Measurements from ENCODE around the gene CRIP1.

Gene CRIP1

DNA sequence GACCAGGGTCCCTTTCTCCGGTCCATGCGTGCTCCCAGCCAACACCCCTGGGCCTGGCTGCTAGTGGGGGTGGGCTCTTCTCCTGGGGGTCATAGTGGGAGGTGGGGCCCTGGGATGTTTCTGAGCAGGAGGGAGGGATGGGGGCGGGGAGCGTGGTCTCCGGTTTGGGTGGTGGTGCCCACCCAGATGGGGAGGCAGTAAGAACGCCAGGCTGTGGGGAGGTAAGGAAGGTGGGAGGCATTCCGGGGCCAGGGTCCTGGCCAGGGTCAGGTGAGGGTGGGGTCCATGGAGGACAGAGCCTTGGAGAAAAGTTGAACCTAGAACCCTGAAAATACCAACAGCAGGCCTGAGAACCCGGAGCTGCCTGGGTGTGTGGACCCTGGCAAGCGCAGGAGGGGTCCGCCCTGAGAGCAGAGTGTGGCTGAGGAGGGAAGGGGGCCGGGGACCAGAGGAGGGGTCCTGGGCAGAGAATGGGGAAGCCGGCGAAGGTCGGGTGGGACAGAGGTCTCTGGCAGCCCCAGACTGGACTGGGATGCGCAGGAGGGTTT is 6.4 kb upstream of the CRIP1 start:
- no peak for DNase-seq (ENCODE audit: low read depth, low spot score)

DNA sequence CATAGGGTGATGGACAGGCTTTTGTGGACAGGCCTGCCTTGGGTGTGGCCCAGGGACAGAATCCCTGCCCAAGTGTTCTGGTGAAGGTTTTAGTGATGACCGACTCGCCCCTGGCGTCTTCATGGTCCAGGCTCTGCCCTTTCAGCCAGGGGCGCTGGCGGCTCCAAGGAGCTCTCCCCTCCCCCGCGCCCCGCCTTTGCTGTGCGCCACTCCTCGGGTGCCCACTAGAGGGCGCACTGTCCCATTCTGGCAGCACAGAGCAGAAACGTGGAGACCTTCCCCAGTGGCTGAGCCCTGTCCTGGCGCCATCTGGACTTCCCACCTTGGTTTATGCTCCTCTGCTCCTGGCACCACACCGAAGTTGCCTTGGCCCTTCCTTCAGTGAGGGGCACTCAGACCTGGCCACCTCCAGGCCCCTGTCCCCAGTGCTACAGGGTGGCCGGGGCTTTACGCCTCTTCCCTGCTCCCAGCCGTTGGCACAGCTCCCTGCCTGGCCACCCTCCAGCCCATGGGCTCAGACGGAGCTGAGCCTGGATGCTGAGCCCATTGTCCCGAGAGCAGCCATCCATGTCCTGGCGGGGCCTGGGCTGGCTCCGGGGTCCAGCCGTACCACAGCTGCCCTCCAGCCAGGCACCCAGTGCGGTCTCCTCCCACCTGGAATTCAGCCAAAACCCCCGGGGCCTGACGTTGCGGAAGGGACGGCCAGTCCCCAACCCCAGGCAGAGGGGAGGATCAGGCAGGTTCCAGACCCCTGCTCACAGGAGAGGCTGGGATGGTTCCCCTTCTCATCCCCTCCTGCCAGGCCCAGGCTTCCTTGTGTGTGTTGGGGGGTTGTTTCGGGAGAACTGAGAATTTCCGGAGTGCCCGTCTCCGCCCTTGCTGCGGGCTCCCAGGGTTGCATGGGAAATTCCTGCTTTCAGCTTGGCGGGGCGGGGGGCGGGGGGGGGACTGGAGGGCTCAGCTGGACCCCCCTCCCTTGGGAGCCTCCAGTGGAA is 5.6 kb upstream of the CRIP1 start:
- DNase-seq (ENCODE audit: low read depth, low spot score) = peak; percentile 79

DNA sequence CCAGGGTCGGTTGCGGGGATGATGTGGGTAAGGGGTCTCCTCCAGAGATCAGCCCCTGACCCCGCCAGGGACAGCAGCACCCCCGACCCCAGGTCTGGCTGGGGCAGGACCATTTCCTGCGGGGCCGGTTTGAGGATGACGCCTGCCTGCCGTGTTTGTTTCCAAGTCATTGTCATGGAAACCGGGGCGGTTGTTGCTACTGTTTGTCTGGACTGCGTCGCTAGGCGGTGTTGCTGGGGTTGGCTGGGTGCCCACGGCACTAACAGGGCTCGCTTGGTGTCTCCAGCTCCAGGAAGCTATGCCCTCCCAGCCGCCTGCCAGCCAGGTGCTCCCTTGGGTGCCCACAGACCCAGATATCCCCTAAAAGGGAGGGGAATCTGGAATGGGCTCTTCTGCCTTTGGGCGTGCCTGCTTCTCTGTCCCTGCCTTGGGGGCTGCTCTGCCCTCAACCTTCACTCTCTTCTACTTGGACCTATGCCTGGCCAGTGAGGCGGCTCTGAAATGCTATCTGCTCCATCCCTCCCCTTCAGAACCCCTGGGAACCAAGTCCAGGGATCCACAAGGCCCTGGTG is 4.7 kb upstream of the CRIP1 start:
- DNase-seq (ENCODE audit: low read depth, low spot score) = peak; percentile 66

DNA sequence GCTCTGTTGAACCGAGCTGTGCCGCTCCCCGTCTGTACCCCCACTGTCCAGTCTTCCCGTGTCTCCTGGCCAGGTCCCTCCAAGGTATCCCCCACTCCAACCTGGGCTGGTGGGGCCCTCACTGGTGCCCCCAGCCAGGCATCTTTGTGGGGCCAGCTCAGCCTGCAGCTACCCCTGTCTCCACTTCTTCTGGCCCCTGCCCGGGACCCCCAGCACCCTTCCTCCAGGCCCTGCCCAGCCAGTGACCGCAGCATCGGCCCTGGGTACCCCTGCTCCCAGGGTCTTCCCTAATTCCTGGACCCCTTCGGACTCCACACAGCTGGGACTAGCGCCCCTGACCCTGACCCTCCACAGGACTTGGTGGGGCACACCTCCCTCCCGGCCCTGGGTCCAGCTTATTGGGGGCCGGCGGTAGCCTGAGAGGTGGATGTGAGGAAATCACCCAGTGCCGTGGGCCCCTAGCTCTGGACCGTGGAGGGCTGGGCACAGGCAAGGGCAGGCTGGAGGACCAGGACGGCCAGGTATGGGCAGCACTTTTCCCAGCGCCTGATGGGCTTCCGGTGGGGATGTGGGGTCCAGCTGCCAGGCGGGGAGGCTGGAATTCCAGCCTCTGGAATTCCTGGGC is 4.1 kb upstream of the CRIP1 start:
- DNase-seq (ENCODE audit: low read depth, low spot score) = no peak

DNA sequence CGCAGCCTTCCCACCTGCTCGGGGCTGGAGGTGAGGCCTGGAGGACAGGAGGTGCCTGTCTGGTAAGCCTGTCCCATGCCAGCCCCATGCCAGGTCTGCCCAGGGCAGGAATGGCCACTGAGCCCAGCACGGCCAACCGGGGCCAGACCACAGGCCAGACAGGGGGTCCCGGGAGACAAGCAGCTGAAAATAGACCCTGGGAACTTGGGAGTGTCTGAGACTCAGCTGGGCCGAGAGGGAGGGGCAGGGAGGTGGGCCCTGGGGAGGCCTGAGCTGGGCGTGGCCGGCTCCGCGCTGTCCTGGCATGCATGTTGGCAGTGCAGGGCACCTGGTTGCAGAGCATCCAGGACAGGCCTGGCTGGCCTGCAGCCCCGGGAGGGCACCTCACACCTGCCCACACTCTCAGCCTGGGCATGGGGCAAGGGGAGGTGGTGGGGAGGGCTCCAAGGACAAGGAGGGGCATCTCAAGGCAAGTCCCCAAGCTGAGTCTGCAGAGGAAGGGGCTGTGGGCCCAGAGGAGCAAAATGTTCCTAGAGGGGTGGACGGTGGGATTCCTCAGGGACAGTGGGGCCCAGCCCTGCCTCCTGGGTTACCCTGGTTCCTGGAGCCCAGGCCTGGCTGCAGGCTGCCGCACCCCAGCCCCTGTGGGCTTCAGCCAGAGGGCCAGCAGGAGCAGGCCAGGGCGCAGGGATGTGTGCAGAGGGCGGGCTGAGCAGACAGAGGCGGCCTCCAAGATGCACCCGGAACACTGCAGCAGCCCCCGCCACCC is 3.2 kb upstream of the CRIP1 start:
- DNase-seq (ENCODE audit: low read depth, low spot score) = no peak

DNA sequence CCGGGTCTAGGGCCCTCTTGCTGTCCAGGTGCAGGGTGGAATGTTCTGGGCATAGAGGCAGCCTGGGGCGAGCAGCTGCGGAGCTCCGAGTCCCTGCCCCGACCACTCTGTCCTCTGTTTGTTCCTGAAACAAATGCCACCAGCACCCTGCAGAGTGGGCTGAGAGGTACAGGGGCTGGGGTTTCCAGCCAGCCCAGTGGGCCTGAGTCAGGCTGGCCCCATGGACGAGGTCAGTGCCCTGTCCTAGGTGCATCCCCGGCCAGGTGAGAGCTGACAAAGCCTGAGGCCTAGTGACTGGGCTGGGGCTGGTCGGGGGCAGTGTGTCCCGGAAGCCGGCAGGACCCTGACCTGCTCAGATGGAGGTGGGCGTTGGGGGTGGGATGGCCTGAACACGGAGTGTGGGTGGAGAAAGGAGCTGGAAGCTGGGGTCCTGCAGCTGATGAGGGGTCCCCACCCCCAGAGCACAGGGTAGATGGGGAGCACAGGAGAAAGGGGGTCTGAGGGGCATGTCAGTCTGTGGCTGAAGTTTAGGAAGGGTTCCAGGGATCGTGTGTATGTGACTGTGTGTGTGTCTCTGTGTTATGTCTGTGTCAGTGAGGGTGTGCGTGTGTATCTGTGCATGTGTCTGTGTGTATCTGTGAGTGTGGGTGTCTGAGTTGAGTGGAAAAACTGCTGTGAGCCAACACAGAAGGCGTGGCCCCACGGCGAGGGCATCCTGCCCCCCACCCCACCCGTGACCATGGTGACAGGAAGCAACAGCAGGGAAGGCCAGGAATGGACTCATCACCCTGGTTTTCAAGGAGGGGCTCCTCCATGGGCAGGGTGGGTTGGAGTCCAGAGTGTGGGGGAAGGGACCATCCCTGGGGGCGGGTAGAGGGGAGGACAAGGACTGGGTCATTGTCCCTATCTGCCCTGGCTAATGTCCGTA is 2.4 kb upstream of the CRIP1 start:
- DNase-seq (ENCODE audit: low read depth, low spot score) = no peak

DNA sequence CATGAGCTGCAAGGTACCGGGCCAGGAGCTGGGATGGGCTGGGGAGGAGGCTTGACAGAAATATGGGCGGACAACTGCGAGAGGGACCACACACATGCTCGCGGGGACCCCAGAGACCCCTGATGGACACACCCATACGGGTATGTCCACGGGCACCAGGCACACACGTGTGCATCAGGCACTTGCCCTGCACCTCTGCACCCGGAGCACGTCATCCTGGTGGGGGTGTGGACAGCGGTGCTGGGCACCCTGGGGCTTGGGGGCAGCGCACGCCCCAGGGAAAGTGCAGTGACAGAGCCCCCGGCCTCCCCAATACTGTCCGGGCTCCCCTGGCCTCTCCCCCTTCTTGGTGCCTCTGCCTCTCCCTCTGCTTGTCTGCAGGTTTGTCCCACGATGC is 1.7 kb upstream of the CRIP1 start:
- DNase-seq (ENCODE audit: low read depth, low spot score) = no peak

DNA sequence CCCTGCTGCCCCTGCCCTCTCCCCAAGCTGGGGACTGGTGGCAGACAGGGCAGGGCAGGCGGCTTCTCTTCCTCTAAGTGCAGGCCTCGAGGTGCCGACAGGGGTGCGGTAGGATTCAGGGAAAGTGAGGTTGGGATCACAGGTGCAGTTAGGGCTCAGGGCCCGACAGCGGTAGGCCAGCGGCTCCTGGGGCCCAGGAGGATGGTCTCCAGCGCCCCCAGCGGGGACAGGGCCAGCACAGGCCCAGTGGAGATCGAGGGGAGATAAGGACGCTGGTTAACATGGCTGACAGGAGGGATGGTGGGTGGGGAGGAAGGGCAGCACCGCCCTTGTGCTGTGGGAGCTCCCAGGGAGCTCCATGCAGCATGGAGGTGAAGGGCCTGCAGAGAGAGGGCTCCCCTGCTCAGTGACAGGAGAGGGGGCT is 935 bp upstream of the CRIP1 start:
- DNase-seq (ENCODE audit: low read depth, low spot score) = no peak

DNA sequence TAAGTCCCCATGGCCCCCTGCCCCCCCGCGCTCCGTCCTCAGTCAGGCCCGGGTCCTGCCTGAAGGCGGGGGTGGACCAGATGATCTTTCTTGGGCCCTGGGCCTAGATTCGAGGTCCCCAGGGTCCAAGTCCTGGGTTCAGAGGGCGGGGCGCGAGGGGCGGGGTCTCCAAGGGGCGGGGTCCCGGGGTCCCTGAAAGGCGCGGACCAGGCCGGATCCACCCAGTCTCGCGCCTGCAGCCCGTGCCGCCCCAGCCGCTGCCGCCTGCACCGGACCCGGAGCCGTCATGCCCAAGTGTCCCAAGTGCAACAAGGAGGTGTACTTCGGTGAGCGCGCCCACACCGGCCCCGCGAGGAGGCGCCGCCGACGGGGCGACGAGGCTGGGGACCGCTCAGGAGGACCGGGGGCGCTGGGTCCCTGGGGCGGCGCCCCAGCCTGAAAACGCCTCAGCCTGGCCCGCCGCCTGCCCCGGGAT is 325 bp downstream of the CRIP1 start:
- no peak for DNase-seq (ENCODE audit: low read depth, low spot score)

DNA sequence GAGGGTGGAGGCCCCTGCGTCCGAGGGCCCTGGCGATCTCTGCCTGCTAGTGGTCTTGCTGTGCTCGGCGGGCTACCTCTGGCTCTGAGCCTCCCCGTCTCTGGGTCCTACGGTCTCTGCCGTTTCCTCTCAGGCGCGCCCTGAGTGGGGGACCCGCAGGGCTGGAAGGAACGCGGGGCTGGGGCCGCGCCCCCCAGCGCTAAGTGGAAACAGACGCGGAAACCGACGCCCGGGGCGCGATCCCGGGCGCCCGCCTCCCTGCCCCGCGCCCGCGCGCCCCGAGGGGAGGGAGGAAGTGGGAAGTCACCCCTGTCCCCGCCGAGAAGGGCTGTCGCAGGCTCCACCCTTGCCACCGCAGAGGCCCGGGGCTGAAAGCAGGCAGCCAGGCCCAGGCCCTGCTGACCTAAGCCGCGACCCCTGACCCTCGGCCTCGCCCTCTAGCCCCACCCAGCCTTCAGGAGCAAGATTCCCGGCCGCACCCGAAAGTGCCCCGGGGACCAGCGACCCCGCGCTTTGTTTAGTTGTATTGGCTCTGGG is 831 bp downstream of the CRIP1 start:
- DNase-seq (ENCODE audit: low read depth, low spot score) = no peak

DNA sequence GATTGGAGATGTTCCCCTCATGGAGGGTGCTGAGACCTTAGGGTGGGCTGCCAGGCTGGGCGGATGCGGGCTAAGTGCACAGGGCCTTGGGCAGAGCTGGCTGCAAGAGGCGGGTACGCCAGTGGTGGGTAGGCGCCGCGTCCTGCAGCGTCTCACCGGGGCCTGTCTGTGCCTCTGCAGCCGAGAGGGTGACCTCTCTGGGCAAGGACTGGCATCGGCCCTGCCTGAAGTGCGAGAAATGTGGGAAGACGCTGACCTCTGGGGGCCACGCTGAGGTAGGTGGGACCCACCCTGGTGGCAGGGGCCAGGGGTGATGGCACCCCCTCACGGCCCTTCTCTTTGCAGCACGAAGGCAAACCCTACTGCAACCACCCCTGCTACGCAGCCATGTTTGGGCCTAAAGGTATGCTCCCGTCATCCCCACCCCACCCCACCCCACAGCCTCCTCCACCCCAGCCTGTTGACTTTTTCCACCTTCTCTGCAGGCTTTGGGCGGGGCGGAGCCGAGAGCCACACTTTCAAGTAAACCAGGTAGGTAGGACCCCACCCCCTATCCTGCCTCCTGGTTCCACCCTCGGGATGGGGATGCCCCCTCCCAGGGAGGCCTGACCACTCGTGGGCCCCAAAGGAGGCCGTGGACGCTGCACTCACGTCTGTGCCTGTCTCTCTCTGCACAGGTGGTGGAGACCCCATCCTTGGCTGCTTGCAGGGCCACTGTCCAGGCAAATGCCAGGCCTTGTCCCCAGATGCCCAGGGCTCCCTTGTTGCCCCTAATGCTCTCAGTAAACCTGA is 1.5 kb downstream of the CRIP1 start:
- DNase-seq (ENCODE audit: low read depth, low spot score) = no peak

DNA sequence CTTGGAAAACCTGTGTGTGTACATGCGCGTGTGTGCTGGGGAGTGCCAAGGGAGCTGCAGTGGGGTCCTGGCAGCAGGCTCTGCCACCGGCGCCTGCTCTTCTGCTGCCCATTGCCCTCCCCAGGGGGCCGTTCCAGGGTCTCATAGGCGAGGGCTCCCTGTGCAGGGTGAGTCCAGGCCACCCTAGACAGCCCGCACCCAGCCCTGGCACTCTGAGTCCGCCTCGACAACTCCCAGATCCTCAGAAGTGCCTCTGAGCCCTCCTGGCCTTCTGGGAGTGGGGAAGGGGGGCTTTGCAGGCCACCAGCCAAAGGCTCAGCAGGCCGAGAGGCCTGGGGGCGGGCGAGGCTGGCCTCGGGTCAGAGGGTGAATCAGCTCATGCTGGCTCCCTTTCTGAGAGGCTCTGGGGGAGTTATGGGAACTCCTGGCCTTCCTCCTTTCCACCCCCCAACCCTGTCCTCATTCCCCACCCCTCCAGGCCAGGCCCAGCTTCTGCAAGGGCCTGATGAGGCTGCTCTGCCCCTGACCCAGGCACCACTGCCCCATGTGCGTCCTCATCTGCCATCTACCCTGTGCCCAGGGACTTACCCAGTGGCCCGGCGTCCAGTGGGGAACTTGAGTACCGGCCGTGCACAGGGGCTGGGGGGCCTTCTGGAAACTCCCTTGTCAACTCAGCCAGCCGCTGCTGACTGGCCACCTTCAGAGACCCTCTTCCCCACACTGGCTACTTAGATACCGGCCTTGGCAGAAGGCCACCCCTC is 2.3 kb downstream of the CRIP1 start:
- no peak for DNase-seq (ENCODE audit: low read depth, low spot score)

DNA sequence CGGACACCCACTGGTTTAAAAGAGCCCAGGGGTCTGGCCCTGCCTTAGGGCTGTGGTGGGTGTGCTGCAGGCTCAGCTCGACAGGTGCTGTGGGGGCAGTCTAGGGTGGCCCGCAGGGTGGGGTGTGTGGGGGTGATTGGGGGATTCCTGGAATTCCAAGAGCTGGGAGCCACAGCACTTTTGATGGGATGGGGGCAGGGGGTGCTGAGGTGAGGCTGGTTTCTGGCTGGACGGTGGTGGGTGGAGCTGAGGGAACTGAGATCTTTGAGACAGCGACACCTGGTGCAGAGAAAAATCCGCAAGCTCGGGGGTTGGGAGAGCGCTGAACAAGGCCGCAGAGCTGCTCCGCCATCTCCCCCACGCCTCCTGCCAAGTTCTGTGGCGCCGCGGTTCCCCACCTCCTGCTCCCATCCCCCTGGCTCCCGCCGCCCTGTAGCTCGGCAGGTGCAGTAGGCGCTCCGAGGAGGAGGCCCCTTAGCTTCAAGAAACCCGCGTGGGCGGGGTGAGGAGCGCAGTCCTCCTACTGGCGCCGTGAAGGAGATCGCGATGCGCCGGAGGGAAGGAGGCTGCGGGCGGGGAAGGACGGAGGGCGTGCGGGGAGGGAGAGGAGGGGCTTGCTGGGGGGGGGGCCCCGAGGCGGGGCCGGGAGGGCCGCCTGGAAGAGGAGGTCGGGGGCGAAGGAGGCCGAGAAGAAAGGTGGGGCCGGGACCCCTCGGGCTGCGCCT is 3.0 kb downstream of the CRIP1 start:
- peak; percentile 67 for DNase-seq (ENCODE audit: low read depth, low spot score)

DNA sequence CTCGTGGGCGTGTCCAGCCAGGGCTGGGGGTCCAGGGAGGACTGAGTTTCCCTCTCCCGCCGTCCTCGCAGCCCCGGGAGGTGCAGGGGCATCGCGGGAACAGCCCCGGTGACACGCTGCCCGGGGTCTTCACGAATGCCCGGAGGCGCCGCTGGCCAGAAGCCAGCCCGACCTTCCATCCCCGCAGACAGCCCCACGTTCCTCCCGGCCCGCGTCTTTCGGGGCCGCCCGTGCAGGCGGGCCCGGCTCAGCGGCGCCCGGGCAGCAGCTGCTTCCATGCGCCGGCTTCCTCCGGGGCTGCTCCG is 3.5 kb downstream of the CRIP1 start:
- no peak for DNase-seq (ENCODE audit: low read depth, low spot score)

DNA sequence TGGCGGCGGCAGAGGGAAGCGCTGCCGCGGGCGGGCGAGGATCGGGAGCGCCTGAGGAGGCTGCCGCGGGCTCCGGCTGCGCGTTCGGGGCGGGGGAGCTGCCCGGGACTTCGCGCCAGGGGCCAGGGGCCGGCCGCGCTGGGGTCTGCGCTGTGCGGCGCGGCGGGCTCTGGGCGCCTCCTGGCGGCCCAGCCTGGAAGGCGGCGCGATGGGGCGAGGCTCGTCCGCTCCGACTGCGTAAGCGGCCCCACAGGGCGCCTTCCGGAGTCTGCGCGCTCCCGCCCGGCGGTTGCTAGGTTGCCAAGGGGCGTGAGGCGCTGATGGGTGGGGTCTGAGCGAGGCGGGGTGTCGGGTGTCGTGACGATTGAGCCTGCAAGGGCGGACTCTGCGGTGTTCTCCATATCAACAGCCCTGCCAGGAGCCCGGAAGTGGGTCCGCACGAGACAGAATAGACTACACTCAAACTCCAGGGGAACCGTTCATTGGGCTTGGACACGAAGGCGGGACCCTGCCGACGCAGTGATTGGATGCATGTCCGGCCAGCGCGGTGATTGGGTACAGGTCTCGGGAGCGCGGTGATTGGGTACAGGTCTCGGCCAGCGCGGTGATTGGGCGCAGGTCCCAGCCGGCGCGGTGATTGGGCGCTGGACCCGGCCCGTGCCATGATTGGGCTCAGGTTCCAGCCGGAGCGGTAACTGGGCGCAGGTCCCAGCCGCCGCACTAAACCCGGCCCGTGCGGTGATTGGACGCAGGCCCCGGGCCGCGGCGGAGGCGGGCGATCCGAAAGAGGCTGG is 4.1 kb downstream of the CRIP1 start, which contains the start of gene TEDC1:
TEDC1 (plus strand) TSS at position 675 of the 794 bp plus-strand sequence. CDS start 130 bp downstream, outside the sequence.
- DNase-seq (ENCODE audit: low read depth, low spot score) = peak; percentile 98

DNA sequence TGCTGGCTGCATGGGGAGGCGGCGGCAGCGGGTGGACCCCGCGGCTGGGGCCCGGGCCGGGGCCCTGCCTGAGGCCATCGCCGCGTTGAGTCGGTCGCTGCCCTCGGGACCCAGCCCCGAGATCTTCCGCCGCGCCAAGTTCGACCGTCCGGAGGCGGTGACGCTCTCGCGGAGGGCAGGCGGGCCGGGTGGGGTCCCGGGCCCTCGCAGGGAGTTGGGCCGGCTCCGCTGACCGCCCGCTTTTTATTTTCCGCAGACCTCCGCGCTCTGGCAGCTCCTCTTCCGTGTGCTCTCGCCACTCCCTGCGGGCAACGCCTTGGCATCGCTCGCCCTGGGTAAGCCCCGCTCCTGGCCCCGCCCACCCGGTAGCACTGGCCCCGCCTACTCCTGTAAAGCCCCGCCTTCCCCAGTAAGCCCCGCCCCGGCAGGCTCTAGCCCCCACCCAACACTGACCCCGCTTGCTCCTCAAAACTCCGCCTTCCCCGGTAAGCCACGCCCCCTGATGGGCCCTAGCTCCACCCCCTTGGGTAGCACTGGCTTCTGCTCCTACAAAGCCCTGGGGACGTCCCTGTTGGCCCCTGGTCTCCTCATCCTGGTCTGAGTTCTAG is 4.8 kb downstream of the CRIP1 start:
- DNase-seq (ENCODE audit: low read depth, low spot score) = peak; percentile 67
